GM12873 (cell line): ENCODE data around the gene PCDHA1.

Experiments
- CTCF ChIP-seq: IDR thresholded peaks from 2 replicates; pipeline ENCODE4 v1.5.1; 2012; ENCODE audit warnings: low read depth, mild to moderate bottlenecking, moderate library complexity, low read length, control low read depth; ENCODE audit not compliant: insufficient read depth; ENCODE audit errors: missing control alignments

The PCDHA1 gene

GRCh38 chr5:140870221-140871201 is 84.6 kb downstream of the PCDHA1 start:
- TF ChIP-seq CTCF, result no peak

GRCh38 chr5:140875085-140876065 is 89.4 kb downstream of the PCDHA1 start, which contains the start of gene PCDHA12:
TSS of gene PCDHA12 (plus strand) at chr5:140875308. CDS start at chr5:140875473, 165 bp downstream.
- no peak for TF ChIP-seq CTCF

- no peak for TF ChIP-seq CTCF
Measured at GRCh38 chr5:140877262-140877581, 91.3 kb downstream of the PCDHA1 start.

- TF ChIP-seq CTCF, result no peak
Measured at GRCh38 chr5:140881889-140882590, 96.1 kb downstream of the PCDHA1 start, which contains the start of gene PCDHA13. TSS of gene PCDHA13 (plus strand) at chr5:140882124. CDS start at chr5:140882269, 145 bp downstream.

- TF ChIP-seq CTCF, result no peak
Measured at GRCh38 chr5:140882591-140882899, 96.6 kb downstream of the PCDHA1 start.

- TF ChIP-seq CTCF, result no peak
Measured at GRCh38 chr5:140883373-140883772, 97.4 kb downstream of the PCDHA1 start.
